Stimulated activated CD4-positive, alpha-beta T cell treated with anti-CD3 and anti-CD28 coated beads, Interleukin-15, amount 100 ng/mL, for 24 hours (primary cell): ENCODE measurements around the gene TRABD2B.

Experiments
- DNase-seq: peaks from one replicate; pipeline ENCODE4 v3.0.0-alpha.2; 2020

Gene TRABD2B

GRCh38 chr1:47818682-47819573 lies 178.3 kb downstream of the TRABD2B start:
- DNase-seq = no peak

DNA sequence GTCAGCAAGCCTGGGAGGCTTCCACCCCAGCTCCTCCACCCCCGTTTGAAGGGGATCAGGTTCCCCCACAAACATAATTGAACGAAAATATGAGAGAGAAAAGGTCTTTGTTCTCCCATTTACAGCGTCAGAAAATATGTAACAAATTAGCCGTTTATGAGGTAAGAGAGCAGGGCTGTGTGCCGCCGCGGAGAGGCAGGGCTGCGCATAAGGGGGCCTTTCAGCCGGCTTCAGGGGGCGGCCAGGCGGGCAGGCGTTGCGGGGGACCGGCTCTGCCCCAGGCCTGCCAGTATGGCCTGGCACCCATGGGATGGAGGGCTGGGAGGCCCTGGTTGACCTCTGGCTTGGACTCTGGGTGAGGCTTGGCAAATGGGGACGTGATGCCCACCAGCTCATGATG lies 179.3 kb downstream of the TRABD2B start:
- DNase-seq = no peak

DNA sequence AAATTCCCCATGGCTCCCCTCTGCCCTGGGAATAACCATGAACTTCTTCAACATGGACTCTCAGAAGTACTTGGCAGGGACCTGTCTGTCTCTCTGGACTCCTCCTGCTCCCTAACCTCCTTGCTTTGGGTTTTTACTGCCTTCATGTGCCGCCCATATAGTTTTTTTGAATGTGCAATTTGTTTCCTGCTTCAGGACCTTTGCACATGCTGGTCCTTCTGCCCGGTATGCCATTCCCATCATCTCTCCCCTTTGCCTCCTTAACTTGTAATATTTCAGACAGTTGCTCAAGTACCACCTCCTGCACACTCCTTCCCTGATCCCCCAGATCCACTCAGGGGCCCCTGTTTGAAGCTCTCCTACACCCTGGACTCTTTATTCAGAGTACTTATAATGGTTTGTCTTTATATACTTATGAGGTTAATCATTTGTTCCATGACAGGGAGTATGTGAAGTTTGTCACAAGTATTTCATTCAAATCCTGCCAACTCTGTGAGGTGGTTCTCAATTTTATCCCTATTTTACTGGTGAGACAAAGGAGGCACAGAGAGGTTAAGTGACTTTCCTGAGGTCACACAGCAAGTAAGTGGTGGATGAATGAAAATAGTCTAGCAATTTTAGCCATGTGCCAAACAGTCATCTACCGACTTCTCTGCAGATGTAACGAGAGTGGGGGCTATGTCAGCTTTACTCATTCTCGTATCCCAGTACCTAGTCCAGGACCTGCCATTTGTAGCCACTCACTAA lies 180.7 kb downstream of the TRABD2B start:
- no peak for DNase-seq

DNA sequence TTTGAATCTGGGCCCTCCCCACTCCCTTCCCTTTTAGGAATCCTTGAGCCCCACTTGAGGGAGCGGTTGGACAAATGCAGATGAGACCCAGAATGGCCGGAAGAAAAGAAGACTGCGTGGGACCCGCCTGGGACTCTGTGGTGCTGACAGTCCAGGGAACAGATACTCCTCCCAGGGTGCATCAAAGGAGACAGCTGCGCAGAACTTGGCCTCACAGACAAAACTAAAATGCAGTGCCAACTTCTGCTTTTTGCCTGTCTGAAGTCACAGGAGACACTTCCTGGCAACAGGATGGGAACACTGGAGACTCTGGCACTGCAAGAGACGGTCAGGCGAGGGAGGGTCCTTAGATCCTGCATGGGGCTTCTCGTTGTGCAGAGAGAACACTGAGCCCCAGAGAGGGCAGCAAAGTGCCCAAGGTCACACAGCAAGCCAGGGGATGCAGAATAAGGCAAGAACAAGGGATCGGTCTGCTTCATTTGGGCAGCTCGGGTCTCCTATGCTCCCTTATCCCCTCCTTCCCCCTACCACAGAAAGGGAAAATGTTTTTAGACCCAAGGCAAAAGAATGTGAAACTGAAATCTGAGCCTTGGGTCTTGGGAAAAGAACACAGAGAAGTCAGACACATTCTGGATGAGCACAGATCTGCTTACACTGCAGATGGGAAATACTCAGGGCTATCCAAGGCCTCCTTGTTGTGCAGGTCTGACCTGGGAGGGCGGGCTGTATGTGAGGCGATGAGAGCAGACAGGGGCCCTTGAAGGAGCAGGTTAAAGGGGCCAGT lies 182.4 kb downstream of the TRABD2B start:
- DNase-seq = no peak

DNA sequence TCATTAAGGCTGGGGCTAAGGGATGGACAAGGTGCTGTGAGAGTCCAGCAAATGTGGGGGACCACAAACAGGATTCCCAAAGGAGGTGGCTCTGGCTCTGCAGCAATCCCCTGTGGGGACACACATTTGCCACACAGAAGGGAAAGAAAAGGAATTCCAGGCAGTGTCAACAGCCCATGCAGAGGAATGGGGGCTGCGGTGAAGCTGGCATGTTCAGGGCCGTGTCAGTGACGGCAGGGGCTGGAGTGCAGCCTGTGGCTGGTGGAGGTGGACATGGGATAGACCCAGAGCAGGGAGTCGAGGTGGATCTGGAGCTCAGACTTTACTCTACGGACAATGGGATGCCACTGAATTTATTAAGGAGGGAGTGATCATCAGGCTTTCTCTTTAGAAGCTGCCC lies 183.2 kb downstream of the TRABD2B start:
- no peak for DNase-seq

- no peak for DNase-seq
Observed at GRCh38 chr1:47812904-47813514, 184.2 kb downstream of the TRABD2B start.

DNA sequence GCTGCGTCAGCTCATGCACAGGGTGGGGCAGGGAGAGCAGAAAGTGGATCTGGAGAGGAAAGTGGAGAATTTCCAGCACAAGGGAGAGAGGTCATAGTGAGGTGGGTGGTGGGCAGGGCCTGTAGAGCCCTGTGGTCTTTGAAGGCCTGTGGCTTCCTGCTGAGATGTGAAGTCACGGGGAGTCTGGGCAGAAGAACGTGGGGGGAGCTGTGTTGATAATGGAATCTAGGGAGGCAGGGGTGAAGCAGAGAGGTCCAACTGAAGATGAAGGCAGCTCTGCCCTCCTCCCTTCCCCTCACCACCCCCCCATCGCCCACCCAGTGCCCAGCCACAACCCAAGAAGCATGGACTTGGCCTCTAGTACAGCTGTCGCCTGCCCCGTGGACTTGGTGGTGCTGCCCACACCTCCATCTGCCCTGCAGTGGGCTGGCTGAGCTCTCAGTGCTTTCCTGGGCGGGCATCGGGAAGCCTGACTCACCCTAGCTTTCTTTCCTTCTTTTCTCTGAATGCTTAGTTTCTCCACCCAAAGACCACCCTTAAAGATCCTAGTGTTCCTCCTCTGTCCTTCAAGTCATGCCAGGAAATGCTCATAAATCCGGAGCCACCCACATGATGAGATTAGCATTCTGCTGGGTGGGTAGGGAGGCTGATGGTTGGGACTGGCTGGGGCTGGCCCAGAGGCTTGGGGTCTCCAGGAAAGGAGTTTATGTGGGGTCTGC lies 186.1 kb downstream of the TRABD2B start:
- DNase-seq = no peak

- no peak for DNase-seq
Observed at GRCh38 chr1:47809301-47810084, 187.7 kb downstream of the TRABD2B start.

DNA sequence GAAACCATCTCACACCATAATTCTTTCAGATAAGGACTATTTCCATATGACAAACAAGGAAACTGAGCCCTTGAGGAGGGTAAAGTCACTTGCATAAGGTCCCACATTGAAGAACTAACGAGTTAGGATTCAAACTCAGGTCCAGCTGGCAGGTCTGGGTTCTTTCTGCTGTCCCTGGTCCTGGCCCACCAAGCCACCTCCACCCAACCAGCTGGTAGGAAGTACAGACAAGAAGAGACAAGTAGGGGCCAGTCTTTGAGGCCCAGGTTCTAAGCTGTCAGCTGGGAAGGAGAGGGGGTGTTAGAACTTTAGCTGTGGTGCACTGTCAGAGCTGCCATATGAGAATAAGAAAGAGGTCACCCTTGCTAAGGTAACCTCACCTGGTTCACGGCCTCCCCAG lies 188.6 kb downstream of the TRABD2B start:
- no peak for DNase-seq

GRCh38 chr1:47805921-47806361 lies 191.2 kb downstream of the TRABD2B start:
- DNase-seq = no peak

DNA sequence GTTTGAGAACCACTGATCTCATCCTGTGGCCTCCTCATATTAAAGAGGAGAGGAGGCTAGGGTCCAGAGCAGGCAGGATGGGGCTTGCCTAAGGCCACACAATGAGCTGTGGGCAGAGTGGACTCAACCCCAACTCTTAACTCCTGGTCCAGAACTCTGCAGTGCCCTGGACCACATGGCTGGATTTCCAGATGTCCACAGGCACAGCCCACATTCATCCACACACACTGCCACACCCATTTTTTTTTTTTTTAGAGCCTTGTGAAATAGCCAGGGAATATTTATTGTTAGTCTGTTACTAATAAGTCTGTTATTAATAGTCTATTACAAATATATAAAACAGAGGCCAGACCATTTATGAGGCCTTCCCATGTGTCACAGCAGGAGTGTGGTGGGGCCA lies 192.2 kb downstream of the TRABD2B start:
- DNase-seq = no peak

DNA sequence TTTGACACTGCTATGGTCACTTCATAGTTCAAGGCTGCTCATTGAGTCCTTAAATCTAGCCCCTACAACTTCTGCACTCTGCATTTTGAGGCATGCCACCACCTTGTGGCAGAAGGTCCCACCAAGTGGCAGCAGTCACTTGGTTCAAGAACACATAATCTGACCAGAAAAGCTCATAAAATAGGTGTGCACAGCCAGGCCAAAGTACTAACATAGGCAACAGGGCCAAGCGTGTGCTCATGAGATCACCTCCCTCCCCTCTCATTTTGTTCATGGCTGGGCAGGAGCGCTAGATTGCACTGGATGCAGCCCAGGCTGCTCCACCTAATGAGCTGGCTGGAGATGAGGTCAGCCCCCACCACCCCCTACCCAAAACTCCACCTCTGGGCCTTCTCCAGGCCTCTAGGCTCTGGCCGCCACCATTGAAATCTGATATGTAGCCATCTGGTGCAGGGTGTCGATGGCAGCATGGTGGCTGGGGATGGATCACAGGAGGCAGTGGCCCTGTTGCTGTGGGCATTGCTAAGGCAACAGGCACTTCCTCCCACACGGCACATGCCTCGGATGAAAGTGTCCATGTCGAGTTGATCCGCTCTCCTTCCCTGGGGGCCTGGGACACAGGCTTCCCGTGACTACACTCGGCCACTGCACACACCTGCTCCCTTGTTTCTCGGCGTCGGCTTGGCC lies 193.2 kb downstream of the TRABD2B start:
- no peak for DNase-seq

GRCh38 chr1:47797575-47797974 lies 199.6 kb downstream of the TRABD2B start:
- no peak for DNase-seq

GRCh38 chr1:47796626-47797025 lies 200.6 kb downstream of the TRABD2B start:
- no peak for DNase-seq

DNA sequence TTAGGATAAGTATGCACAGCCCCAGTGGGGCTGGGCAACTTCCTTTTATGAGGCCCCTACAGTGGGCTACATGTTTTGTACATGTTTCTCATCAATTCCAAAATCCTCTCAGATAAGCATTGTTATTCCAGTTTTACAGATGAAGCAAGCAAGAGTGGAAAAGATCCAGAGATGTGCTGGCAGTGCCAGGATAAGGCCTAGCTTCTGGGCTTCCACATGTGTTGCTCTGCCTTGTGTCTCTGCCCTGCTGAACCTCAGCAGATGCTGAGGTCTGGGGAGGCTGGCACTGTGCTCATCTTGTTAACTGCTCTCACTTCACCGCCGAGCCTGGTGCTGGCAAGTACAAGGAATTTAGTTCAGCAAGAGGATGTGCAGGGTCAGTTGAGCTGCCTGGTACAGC lies 202.1 kb downstream of the TRABD2B start:
- no peak for DNase-seq

DNA sequence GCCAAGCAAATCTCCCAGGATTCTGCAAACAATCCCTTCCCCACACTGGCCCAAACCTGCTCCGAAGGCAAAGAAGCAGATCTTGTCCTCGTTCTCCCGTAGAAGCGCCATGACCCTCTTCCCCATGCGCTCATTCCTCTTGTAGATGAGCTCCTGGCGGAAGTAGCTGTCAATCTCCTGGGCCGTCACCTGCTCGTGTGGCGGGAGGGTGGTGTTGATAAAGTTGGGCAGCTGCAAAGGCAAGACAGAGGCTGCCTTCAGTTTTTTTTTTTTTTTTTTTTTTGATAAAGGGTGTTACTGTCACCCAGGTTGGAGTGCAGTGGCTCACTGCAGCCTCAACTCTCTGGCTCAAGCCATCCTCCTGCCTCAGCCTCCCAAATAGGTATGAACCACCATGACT lies 202.7 kb downstream of the TRABD2B start:
- DNase-seq = no peak

DNA sequence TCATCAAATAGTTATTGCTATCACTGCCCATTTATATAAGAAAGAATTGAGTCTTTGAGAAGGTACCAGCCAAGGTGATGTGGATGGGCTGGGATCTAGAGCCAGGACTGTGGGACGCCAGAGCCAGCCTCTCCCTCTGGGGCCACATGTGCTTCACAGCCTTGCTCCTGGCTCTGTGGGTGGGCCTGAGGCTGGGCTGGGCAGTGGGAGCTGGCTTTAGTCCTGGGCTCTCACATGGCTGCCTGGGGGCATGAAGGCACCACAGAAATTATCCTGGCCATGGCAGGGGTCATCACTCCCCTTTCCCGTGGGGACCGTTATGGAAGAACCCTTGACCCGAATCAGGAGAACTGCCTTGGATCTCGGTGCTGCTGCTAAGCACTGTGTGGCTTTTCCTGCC lies 203.1 kb downstream of the TRABD2B start:
- no peak for DNase-seq

DNA sequence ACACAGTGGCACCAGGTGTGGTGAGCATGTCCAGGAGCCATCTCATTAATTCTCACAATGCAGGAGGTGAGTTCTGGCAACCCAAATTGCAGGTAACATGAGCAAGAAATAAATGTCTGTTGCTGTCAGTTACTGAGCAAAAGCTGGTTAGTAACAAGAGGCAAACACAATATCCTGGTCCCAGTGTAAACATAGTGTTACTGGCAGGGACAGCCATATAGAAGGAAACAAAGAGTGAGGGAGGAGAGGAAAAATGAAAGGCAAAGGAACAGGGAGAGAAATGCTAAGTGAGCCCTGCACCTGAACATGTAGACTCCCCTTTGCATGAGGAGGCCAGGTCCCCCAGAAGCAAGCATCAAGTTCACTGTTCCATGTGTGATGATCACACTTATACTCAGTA lies 203.6 kb downstream of the TRABD2B start:
- DNase-seq = no peak

GRCh38 chr1:47792779-47793178 lies 204.4 kb downstream of the TRABD2B start:
- no peak for DNase-seq

- no peak for DNase-seq
Observed at GRCh38 chr1:47791879-47792608, 205.1 kb downstream of the TRABD2B start.
